Measurements from ENCODE around the gene TRAF3. TPM values are rescaled to one million over a fixed set of nuclear protein-coding genes. Genes with fewer than 3 reads are reported as not detected.

TRAF3 gene
- polyA plus RNA-seq, 1 experiment = 20.1 TPM

GRCh38 chr14:102903889-102904512, 126.8 kb downstream of the TRAF3 start:
- Histone ChIP-seq H3K4me3 (ENCODE audit: low read depth, low read length) (no peak overlapping the region), H3K36me3 (ENCODE audit: control insufficient read depth, insufficient read depth, low read length) (peaks cover 15% of the 10 kb centered on the region), H3K27me3 (ENCODE audit: control insufficient read depth, insufficient read depth, low read length) (no peaks in the 10 kb centered on the region)
- TF ChIP-seq CTCF (IDR thresholded peaks at IDR 0.05; ENCODE audit: insufficient read depth, low read depth, low read length) = no peak
- ChIA-PET CTCF (interaction anchor here (1.2 kb wide), 1 partner anchor 14 kb away, joined by 3 read pairs; no protein-coding TSS in a partner anchor), POLR2A (no interaction called here)
- DNase-seq (ENCODE audit: low read depth) = no peak

- no peak for DNase-seq (ENCODE audit: low read depth)
- Histone ChIP-seq H3K4me3 (ENCODE audit: low read depth, low read length) (no peak overlapping the region), H3K36me3 (ENCODE audit: control insufficient read depth, insufficient read depth, low read length) (peaks cover 13% of the 10 kb centered on the region), H3K27me3 (ENCODE audit: control insufficient read depth, insufficient read depth, low read length) (no peaks in the 10 kb centered on the region)
- no peak for TF ChIP-seq CTCF (IDR thresholded peaks at IDR 0.05; ENCODE audit: insufficient read depth, low read depth, low read length)
- ChIA-PET POLR2A (no interaction called here), CTCF (interaction anchor here (0.9 to 1.2 kb wide), 2 partner anchors 8 to 12 kb away, joined by 3 read pairs; no protein-coding TSS in a partner anchor)
Observed at GRCh38 chr14:102905116-102906108, 128.2 kb downstream of the TRAF3 start.

GRCh38 chr14:102906616-102907302, 129.5 kb downstream of the TRAF3 start:
- H3K27me3 ChIP-seq (ENCODE audit: control insufficient read depth, insufficient read depth, low read length) = no peaks in the 10 kb centered on the region
- peaks cover 11% of the 10 kb centered on the region for H3K36me3 ChIP-seq (ENCODE audit: control insufficient read depth, insufficient read depth, low read length)
- no peak overlapping the region for H3K4me3 ChIP-seq (ENCODE audit: low read depth, low read length)
- POLR2A ChIA-PET = no interaction called here
- no peak for TF ChIP-seq CTCF (IDR thresholded peaks at IDR 0.05; ENCODE audit: insufficient read depth, low read depth, low read length)
- no peak for DNase-seq (ENCODE audit: low read depth)
- CTCF ChIA-PET = interaction anchor here (0.6 kb wide), 1 partner anchor 199 kb away, joined by 3 read pairs; no protein-coding TSS in a partner anchor

- no peak for TF ChIP-seq CTCF (IDR thresholded peaks at IDR 0.05; ENCODE audit: insufficient read depth, low read depth, low read length)
- no peak overlapping the region for H3K4me3 ChIP-seq (ENCODE audit: low read depth, low read length)
- DNase-seq (ENCODE audit: low read depth) = no peak
- POLR2A ChIA-PET = no interaction called here
- peaks cover 11% of the 10 kb centered on the region for H3K36me3 ChIP-seq (ENCODE audit: control insufficient read depth, insufficient read depth, low read length)
- H3K27me3 ChIP-seq (ENCODE audit: control insufficient read depth, insufficient read depth, low read length) = no peaks in the 10 kb centered on the region
- CTCF ChIA-PET = no interaction called here
Observed at GRCh38 chr14:102907303-102907844, 130.1 kb downstream of the TRAF3 start.

Measured in BJ (cell line).